H1 (cell line): ENCODE results near the gene ADRB1. TPM values are rescaled to one million over a fixed set of nuclear protein-coding genes. Genes with fewer than 3 reads are reported as not detected.

ENCODE experiments used
- CTCF ChIP-seq, 3 experiments: IDR thresholded peaks; 1 replicate in 2 of 3; 2 replicates in 1 of 3; pipeline versions ENCODE4 v1.5.1 to v1.6.1; 2011; ENCODE audit warnings: low read length in 3 of 3, mild to moderate bottlenecking in 3 of 3, inconsistent platforms in 2 of 3, low read depth in 1 of 3, moderate library complexity in 1 of 3; ENCODE audit not compliant: insufficient read depth in 1 of 3; ENCODE audit errors: control extremely low read depth in 1 of 3
- FOSL1 ChIP-seq: IDR thresholded peaks from 2 replicates; pipeline ENCODE4 v1.6.1; 2011; ENCODE audit warnings: mild to moderate bottlenecking, low read depth, low read length, moderate library complexity; ENCODE audit not compliant: insufficient read depth
- KDM4A ChIP-seq: IDR thresholded peaks from one replicate; pipeline ENCODE4 v1.7.1; 2012; ENCODE audit warnings: low read depth, mild to moderate bottlenecking, moderate library complexity, low read length, inconsistent platforms; ENCODE audit not compliant: severe bottlenecking
- NRF1 ChIP-seq: IDR thresholded peaks from 2 replicates; pipeline ENCODE4 v1.6.1; 2011; ENCODE audit warnings: mild to moderate bottlenecking, low read depth, low read length, improper control_type of control experiment
- polyA plus RNA-seq, 7 experiments: library from polyadenylated mRNA; depleted of rRNA in 3 of 7; stranded (reverse) in 5 of 7; unstranded in 2 of 7; fragments of >200 nt in 5 of 7; fragments of 200-250 nt in 2 of 7; gene quantifications; 1 replicate in 5 of 7; 2 replicates in 1 of 7; 4 replicates in 1 of 7; pipeline versions ENCODE4 v1.2.1 to v1.2.3, GENCODE V29; 2011 to 2013; ENCODE audit warnings: missing spikeins in 2 of 7, mixed read lengths in 2 of 7
- total RNA-seq: library from RNA; stranded (reverse); fragmentation: NEBNext Ultra II Directional; extraction: Animal tissue kit (Norgen Biotek cat#: 25700); gene quantifications from 2 replicates; pipeline ENCODE4 v1.2.1, GENCODE V29; 2021

Gene ADRB1
- total and polyA plus RNA-seq, 2 of the 8 experiments (the other 6 are each of a cell fraction or from before 2014, with no cell fraction given): 0.14 to 0.48 TPM

- TF ChIP-seq KDM4A (no peak), CTCF (IDR thresholded peaks at IDR 0.05; ENCODE audit: control extremely low read depth in 1 of 3, insufficient read depth in 1 of 3, low read depth in 1 of 3, low read length in 3 of 3) (no peak), NRF1 (no peak), FOSL1 (no peak)
Observed at GRCh38 chr10:114061148-114061547, 17.5 kb downstream of the ADRB1 start (continued).
